Ishikawa (cell line): ENCODE data around the gene COPE.

Experiments used
- CREB1 ChIP-seq: IDR thresholded peaks from 2 replicates; pipeline ENCODE4 v1.6.1; 2012; ENCODE audit warnings: low read depth
- FOXM1 ChIP-seq: IDR thresholded peaks from 2 replicates; pipeline ENCODE4 v1.6.1; 2012; ENCODE audit warnings: low read depth, borderline replicate concordance
- TAF1 ChIP-seq: IDR thresholded peaks from 2 replicates; pipeline ENCODE4 v1.6.1; 2012; ENCODE audit warnings: low read depth, mild to moderate bottlenecking

GRCh38 chr19:18860725-18861124 is 58.5 kb downstream of the COPE start:
- TF ChIP-seq TAF1 (no peak), FOXM1 (no peak), CREB1 (no peak)
